HG02870 (cell line): Measurements from ENCODE around the gene ACSM2B.
"Not testable (repeated sequence)": the region's sequence is repeated elsewhere in the genome, so short reads cannot be mapped to it uniquely, and the experiment has no call there.

Source experiments
- ATAC-seq: cut with Tn5 transposase; IDR thresholded peaks from one replicate; pipeline ENCODE4 v1.9.1; 2021; ENCODE audit warnings: mild to moderate bottlenecking, moderate library complexity; ENCODE audit not compliant: unreplicated experiment

Gene ACSM2B

GRCh38 chr16:20595694-20596093, 19.5 kb upstream of the ACSM2B start:
- ATAC-seq: not testable (repeated sequence)

- not testable (repeated sequence) for ATAC-seq
Measured at GRCh38 chr16:20595068-20595467, 18.9 kb upstream of the ACSM2B start.

GRCh38 chr16:20592780-20593179, 16.6 kb upstream of the ACSM2B start:
- ATAC-seq: not testable (repeated sequence)

- ATAC-seq: not testable (repeated sequence)
Measured at GRCh38 chr16:20589486-20589885, 13.3 kb upstream of the ACSM2B start.

GRCh38 chr16:20587645-20588074, 11.5 kb upstream of the ACSM2B start:
- not testable (repeated sequence) for ATAC-seq

GRCh38 chr16:20586716-20587115, 10.5 kb upstream of the ACSM2B start:
- not testable (repeated sequence) for ATAC-seq

- ATAC-seq: not testable (repeated sequence)
Measured at GRCh38 chr16:20586112-20586511, 9.9 kb upstream of the ACSM2B start.

GRCh38 chr16:20580487-20581259, 4.5 kb upstream of the ACSM2B start:
- not testable (repeated sequence) for ATAC-seq

- ATAC-seq: not testable (repeated sequence)
Measured at GRCh38 chr16:20578091-20578490, 1.9 kb upstream of the ACSM2B start.

GRCh38 chr16:20569117-20569651, 7.0 kb downstream of the ACSM2B start:
- not testable (repeated sequence) for ATAC-seq

GRCh38 chr16:20568404-20568803, 7.8 kb downstream of the ACSM2B start:
- ATAC-seq: no peak

GRCh38 chr16:20566864-20567263, 9.3 kb downstream of the ACSM2B start:
- ATAC-seq: no peak

- ATAC-seq: not testable (repeated sequence)
Measured at GRCh38 chr16:20565334-20565733, 10.8 kb downstream of the ACSM2B start.

GRCh38 chr16:20564218-20564617, 11.9 kb downstream of the ACSM2B start:
- ATAC-seq: not testable (repeated sequence)

- ATAC-seq: not testable (repeated sequence)
Measured at GRCh38 chr16:20555628-20556027, 20.5 kb downstream of the ACSM2B start.

GRCh38 chr16:20554689-20555088, 21.5 kb downstream of the ACSM2B start:
- ATAC-seq: not testable (repeated sequence)

GRCh38 chr16:20553493-20553892, 22.7 kb downstream of the ACSM2B start:
- not testable (repeated sequence) for ATAC-seq

- not testable (repeated sequence) for ATAC-seq
Measured at GRCh38 chr16:20546951-20547350, 29.2 kb downstream of the ACSM2B start.

GRCh38 chr16:20546278-20546853, 29.8 kb downstream of the ACSM2B start:
- not testable (repeated sequence) for ATAC-seq

- not testable (repeated sequence) for ATAC-seq
Measured at GRCh38 chr16:20540603-20541316, 35.4 kb downstream of the ACSM2B start.

GRCh38 chr16:20538687-20539086, 37.5 kb downstream of the ACSM2B start:
- no peak for ATAC-seq
